HG03064 (cell line): ENCODE measurements around the gene ANO3.

ENCODE experiments used
- ATAC-seq: cut with Tn5 transposase; IDR thresholded peaks from one replicate; pipeline ENCODE4 v1.9.1; 2021; ENCODE audit warnings: low read depth; ENCODE audit not compliant: unreplicated experiment

The ANO3 gene

GRCh38 chr11:26700574-26701235, 368.8 kb downstream of the ANO3 start:
- ATAC-seq: no peak

- no peak for ATAC-seq
These were observed 370.5 kb downstream of the ANO3 start for GRCh38 chr11:26702406-26702805.

- ATAC-seq: no peak
These were observed 371.7 kb downstream of the ANO3 start for GRCh38 chr11:26703411-26704191.

GRCh38 chr11:26704249-26704648, 372.3 kb downstream of the ANO3 start:
- no peak for ATAC-seq

- no peak for ATAC-seq
These were observed 374.3 kb downstream of the ANO3 start for GRCh38 chr11:26706181-26706580.

GRCh38 chr11:26708736-26709456, 377.0 kb downstream of the ANO3 start:
- no peak for ATAC-seq

GRCh38 chr11:26710489-26710888, 378.6 kb downstream of the ANO3 start:
- ATAC-seq: no peak

- ATAC-seq: no peak
These were observed 380.6 kb downstream of the ANO3 start for GRCh38 chr11:26712497-26712896.
